ENCODE data around the gene SLC12A6.

SLC12A6 gene

DNA sequence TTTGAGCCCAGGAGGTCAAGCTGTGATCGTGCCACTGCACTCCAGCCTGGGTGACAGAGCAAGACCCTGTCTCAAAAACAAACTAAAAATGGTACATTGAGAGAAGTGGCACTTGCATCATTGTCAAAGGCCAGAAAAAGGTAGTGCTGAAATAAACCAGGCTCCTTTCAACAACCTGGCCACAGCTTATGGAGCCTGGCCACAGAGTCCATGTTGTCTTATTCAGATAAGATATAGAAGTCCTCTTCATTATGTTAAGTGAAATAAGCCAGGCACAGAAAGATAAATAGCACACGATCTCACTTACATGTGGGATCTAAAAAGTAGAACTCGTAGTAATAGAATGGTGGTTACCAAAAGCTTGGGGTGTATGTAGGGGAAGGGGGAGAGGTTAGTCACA, 78.0 kb downstream of the SLC12A6 start:
- DNase-seq (ENCODE audit: low spot score): no peak

DNA sequence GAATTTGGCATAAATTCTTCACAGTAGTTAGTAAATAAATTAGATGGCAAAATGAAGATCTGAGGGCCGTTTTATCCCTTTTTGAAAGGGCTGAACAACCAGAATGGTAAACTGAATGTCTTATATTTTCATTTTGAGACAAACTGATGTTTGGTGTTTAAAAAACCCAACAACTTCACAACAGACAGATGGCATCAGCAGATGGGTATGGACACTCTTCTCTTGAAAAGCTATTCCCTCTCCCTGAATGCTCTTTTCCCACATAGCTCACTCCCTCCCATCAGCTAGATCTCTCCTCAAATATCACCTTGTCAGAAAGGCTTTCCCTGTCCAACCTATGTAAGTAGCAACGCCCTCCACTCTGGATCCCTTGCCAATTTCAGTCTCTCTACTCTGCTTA, 79.4 kb downstream of the SLC12A6 start:
- DNase-seq (ENCODE audit: low spot score): no peak

DNA sequence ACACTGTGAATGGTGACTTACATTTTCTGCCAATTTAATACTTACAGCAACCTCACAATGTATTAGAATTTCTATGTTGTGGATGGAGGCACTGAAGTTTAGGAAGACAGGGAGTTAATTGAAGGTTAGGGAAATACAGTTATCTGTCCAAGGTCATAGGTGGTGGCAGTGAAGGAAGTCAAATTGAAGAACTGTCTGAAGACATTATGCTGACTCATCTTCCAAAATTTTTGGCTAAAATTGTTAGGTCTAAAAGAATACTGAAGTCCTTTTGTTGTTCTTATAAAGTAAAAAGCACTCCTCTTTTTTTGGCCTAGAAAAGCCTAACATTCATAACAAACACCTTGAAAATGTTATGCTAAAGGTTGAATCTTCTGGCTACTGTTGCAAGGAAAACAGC, 85.0 kb downstream of the SLC12A6 start:
- no peak for DNase-seq (ENCODE audit: low spot score)

DNA sequence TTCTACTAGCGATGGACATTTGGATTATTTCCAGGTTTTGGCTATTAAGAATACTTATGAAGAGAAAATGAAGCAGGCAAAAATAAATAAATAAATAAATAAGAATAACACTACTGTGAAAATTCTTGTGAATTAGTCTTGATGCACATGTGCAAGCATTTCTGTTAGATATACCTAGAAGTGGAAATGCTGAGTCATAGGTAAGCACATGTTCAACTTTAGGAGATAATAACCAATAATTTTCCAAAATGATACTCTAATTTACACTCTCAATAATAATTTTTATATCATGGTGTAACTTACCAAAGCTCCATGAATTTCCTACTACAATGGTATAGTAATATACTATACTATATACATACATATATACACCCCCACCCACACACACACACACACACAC, 89.4 kb downstream of the SLC12A6 start:
- no peak for DNase-seq (ENCODE audit: low spot score)

DNA sequence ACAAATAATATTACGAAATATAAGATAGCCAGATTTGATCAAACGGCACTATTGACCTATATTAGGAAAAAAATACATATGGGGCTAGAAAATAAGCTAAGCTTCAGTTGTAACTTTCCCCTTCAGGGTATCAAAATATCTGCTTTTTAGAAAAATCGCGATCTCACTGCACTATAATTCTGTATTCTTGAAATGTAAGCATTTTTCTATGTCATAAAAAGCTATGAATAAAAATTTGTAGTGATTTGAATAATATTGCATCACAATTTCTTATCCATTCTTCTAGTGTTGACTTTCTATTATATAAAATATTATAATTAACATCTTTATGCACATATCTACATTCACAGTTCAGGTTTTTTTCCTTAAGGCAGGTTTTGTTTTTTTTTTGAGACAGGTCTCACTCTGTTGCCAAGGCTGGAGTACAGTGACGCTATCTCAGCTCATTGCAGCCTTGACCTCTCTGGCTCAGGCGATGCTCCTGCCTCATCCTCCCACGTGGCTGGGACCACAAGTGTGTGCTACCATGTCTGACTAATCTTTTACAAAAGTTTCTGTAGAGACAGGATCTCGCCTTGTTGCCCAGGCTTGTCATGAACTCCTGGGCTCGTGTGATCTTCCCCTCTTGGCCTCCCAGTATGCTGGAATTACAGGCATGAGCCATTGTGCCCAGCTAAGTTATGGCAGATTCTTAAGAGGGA, 91.2 kb downstream of the SLC12A6 start:
- DNase-seq (ENCODE audit: low spot score): no peak

DNA sequence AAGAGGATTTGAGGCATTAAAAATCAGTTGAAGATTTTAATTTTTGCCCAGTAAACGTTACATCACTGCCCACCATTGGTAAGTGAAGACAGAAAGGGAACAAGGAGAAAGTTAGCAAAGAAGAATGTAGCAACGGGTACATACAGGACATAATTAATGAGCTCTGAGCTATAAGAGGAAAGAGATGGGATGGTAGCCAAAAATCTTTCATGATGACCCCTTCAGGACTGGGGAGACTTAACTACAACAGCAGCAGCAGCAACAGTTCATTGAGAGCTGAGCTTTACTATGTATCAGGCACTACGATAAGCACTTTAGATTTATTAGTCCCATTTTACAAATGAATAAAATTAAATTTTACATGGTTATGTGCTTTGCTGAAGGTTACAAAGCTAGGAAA, 94.4 kb downstream of the SLC12A6 start:
- no peak for DNase-seq (ENCODE audit: low spot score)

DNA sequence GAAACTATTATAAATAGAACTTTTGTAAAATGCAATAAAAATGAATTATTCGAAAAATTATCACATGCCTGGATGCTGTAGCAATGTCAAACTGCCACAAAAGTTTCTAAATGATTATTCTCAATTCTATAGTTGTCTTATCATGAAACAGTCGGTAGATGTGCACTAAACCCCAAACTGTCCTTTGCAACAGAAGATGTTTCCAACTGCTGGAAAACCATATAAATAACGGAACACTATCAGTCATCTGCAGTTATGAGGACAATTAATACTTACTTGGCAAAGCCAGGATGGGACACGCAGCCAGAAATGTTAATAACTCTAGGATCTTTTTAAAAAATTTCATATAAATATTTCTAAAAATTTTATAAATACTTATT, 95.3 kb downstream of the SLC12A6 start:
- no peak for DNase-seq (ENCODE audit: low spot score)

GRCh38 chr15:34241376-34242330, 95.9 kb downstream of the SLC12A6 start:
- no peak for DNase-seq (ENCODE audit: low spot score)

DNA sequence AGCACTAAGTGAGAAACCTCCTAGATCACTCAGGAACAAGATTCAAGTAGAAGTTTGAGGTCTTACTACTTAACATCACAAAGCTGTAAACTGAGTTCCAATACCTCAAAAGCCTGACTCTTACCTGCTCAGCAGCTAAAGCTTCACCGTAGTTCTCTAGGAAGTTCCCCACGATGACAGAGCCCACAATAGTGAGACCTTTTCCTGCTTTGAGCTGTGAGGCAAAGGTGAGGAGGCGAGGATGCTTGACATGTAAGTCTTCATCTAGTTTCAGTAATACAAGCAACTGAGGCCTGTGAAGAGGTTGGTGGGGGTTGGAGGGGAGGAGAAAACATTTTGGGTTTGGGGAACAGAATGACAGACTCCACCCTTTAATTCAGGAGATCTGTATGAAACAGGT, 97.0 kb downstream of the SLC12A6 start:
- no peak for DNase-seq (ENCODE audit: low spot score)

DNA sequence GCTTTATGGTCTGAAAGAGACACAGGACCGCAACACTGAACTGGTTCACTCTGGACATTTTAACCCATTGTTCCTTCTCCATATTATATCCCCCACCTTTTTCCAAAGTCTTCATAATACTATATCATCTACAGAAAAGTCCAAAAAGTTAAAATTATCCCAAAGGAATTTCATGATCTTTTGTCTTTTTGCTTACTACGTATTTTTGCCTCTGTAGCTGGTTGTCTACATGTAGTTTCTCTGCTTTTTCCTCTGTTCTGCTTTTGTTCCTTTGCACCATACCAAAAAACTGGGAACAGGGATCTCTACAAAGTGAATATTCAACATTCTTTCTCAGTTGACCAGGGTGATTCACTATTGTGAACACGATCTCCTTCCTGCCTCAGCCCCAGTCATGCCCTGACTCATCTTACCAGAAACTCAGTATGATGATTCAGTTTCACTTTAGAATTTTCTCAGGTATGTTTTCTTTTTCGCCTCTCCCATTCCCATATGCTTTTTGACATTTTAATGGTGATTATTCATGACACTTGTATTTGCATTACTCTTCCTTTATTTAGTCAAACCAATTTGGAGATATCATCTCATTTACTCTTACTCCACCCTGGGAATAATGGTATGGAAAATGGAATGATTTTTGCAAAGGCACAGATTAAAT, 98.3 kb downstream of the SLC12A6 start:
- DNase-seq (ENCODE audit: low spot score): no peak

- no peak for DNase-seq (ENCODE audit: low spot score)
These were observed 104.0 kb downstream of the SLC12A6 start for GRCh38 chr15:34233614-34234013.

DNA sequence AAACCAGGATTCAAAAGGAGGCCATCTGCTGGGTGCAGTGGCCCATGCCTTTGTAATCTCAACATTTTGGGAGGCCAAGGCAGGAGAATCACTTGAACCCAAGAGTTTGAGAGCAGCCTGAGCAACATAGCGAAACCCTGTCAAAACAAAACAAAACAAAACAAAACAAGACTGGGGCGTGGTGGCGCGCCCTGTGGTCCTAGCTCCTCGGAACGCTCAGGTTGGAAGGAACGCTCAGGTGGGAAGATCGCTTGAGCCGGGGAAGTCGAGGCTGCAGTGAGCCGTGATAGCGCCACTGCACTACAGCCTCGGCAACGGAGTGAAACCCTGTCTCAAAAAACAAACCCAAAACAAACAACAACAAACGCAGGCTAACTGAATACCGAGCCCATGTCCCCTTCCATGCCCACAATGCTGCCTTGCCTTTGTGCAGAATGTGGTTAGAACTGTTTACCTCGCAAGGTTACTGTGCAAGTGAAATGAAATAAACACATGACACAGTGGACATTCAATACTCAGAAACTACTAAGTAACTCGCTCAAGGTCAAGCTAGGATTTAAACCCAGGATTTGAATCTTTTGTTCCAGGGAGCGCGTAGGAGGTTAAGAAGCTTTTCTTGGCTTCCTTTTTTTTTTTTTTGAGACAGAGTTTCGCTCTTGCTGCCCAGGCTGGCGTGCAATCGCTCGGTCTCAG, 113.5 kb downstream of the SLC12A6 start:
- no peak for DNase-seq (ENCODE audit: low spot score)

GRCh38 chr15:34217587-34218225, 119.9 kb downstream of the SLC12A6 start:
- DNase-seq (ENCODE audit: low spot score): no peak

GRCh38 chr15:34216527-34217270, 120.9 kb downstream of the SLC12A6 start:
- no peak for DNase-seq (ENCODE audit: low spot score)

- no peak for DNase-seq (ENCODE audit: low spot score)
These were observed 123.4 kb downstream of the SLC12A6 start for GRCh38 chr15:34214135-34214534.

DNA sequence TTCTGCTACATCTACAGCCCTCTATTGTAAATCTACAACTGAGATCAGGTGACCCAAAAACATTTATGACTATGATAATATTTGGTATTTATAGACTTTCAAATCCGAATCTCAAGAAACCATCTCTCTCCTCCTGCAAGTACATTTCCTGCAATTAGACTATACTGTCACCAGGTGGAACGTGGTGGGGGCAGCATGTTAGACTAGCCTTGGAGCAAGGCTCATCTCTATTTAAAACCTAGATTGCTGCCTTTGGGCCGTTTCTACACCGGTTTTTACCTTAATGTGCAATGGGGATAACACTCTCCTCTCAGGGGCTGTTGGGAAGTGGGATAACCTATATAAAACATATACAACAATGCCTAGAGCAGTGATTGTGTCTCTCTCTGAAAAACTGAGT, 123.9 kb downstream of the SLC12A6 start:
- DNase-seq (ENCODE audit: low spot score): no peak

GRCh38 chr15:34209421-34210282, 127.9 kb downstream of the SLC12A6 start, which contains the start of gene KATNBL1:
Gene KATNBL1 (minus strand): TSS chr15:34210096. CDS start chr15:34163676, 46,420 bp downstream.
- peak; percentile 99 for DNase-seq (ENCODE audit: low spot score)

DNA sequence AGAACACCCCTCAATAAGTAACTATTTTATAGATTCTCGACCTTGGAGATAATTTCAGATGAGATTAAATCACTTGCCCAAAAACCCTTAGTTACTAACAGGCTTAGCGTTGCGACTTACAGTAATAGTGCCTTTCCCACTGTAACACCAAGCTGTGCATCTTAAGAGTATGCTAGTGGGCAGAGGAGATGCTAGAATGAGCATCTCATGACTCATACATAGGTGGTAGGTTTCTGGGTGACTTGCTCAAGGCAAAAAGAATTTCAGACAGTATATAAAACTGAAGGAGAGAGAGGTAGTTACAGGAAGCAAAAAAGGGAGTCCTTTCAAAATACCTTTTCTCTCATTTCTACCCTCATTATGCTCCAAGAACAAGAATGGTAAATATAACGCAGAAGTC, 131.6 kb downstream of the SLC12A6 start:
- DNase-seq (ENCODE audit: low spot score): no peak

DNA sequence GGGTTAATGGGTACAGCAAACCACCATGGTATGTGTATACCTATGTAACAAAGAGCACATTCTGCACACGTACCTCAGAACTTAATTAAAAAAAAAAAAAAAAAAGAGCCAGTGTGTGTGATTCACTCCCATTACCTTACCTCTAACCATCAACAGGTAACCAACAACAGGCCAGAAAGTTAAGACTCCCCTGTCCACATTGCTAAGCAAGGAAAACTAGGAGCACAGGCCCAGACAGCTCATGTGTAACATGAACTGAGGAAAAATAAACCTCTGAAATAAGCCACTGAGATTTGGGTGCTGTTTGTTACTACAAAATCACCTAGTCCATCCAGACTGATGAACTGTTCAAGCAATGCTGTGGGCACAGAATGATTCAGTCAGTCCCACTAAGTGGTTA, 133.6 kb downstream of the SLC12A6 start:
- DNase-seq (ENCODE audit: low spot score): no peak

DNA sequence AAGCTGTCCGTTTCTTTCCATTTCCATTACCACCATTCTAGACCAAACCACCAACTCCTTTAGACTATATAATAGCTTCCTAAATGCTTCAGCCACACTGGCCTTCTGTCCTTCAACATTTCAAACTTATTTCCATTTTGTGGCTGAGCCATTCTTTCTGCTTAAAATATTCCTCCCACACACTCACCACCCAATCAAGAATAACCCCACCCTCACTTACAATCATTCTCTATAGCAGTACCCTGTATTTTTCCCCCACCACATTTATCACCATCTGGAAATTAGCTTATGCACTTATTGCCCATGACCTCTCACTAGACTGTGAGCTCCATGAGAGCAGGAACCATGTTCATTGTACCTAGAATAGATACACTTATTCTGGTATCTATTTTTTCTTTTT, 134.3 kb downstream of the SLC12A6 start:
- DNase-seq (ENCODE audit: low spot score): no peak

Measured in ecto neural progenitor cell (in vitro differentiated cells).